GM10266 (cell line): ENCODE results near the gene IL21R.

Source experiments
- DNase-seq: peaks from one replicate; pipeline ENCODE4 v3.0.0; 2012; ENCODE audit errors: extremely low spot score
- CTCF ChIP-seq: IDR thresholded peaks from 2 replicates; pipeline ENCODE4 v1.5.1; 2012; ENCODE audit warnings: mild to moderate bottlenecking, low read depth; ENCODE audit not compliant: control insufficient read depth, insufficient read depth; ENCODE audit errors: missing control alignments

Gene IL21R

GRCh38 chr16:27472091-27473020 is 70.4 kb downstream of the IL21R start:
- no peak for DNase-seq

GRCh38 chr16:27473101-27473900 is 71.3 kb downstream of the IL21R start:
- no peak for DNase-seq
- no peak for TF ChIP-seq CTCF

More at GRCh38 chr16:27472091-27473020, 70.4 kb downstream of the IL21R start:
- no peak for TF ChIP-seq CTCF

- no peak for TF ChIP-seq CTCF
- no peak for DNase-seq
Measured at GRCh38 chr16:27474041-27474440, 72.1 kb downstream of the IL21R start.

- DNase-seq, result no peak
- no peak for TF ChIP-seq CTCF
Measured at GRCh38 chr16:27474921-27475320, 72.9 kb downstream of the IL21R start.

- no peak for TF ChIP-seq CTCF
- DNase-seq, result no peak
Measured at GRCh38 chr16:27475561-27475960, 73.6 kb downstream of the IL21R start.

- no peak for TF ChIP-seq CTCF
- DNase-seq, result no peak
Measured at GRCh38 chr16:27476240-27476639, 74.3 kb downstream of the IL21R start.

GRCh38 chr16:27480761-27481160 is 78.8 kb downstream of the IL21R start:
- DNase-seq, result no peak
- TF ChIP-seq CTCF, result no peak
